ENCODE measurements around the gene CHST3.
"Not testable (repeated sequence)": the region's sequence is repeated elsewhere in the genome, so short reads cannot be mapped to it uniquely, and the experiment has no call there.

DNA sequence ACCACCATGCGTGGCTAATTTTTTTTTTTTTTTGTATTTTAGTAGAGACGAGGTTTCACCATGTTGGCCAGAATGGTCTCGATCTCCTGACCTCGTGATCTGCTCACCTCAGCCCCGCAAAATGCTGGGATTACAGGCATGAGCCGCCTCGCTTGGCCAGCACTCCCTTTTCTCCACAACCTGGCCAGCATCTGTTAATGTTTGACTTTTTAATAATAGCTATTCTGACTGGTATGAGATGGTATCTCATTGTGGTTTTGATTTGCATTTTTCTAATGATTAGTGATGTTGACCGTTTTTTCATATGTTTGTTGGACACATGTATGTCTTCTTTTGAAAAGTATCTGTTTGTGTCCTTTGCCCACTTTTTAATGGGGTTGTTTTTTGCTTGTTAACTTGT, 3.8 kb downstream of the CHST3 start:
- TF ChIP-seq POLR2A (IDR thresholded peaks at IDR 0.05; ENCODE audit: low read length); BHLHE40 (IDR thresholded peaks at IDR 0.05; ENCODE audit: low read depth, low read length); MAFK (IDR thresholded peaks at IDR 0.05; ENCODE audit: partially characterized antibody); MYC (IDR thresholded peaks at IDR 0.05; ENCODE audit: borderline replicate concordance, low read length); HMGXB4 (CRISPR knock-in tag; IDR thresholded peaks at IDR 0.05; ENCODE audit: borderline replicate concordance); EP300 (IDR thresholded peaks at IDR 0.05): not testable (repeated sequence)
- TF ChIP-seq, protein P1, sequence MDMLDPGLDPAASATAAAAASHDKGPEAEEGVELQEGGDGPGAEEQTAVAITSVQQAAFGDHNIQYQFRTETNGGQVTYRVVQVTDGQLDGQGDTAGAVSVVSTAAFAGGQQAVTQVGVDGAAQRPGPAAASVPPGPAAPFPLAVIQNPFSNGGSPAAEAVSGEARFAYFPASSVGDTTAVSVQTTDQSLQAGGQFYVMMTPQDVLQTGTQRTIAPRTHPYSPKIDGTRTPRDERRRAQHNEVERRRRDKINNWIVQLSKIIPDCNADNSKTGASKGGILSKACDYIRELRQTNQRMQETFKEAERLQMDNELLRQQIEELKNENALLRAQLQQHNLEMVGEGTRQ (IDR thresholded peaks at IDR 0.05), result not testable (repeated sequence)
- TF ChIP-seq, protein P2, sequence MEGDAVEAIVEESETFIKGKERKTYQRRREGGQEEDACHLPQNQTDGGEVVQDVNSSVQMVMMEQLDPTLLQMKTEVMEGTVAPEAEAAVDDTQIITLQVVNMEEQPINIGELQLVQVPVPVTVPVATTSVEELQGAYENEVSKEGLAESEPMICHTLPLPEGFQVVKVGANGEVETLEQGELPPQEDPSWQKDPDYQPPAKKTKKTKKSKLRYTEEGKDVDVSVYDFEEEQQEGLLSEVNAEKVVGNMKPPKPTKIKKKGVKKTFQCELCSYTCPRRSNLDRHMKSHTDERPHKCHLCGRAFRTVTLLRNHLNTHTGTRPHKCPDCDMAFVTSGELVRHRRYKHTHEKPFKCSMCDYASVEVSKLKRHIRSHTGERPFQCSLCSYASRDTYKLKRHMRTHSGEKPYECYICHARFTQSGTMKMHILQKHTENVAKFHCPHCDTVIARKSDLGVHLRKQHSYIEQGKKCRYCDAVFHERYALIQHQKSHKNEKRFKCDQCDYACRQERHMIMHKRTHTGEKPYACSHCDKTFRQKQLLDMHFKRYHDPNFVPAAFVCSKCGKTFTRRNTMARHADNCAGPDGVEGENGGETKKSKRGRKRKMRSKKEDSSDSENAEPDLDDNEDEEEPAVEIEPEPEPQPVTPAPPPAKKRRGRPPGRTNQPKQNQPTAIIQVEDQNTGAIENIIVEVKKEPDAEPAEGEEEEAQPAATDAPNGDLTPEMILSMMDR (IDR thresholded peaks at IDR 0.05), result not testable (repeated sequence)
- TF ChIP-seq, protein P3, sequence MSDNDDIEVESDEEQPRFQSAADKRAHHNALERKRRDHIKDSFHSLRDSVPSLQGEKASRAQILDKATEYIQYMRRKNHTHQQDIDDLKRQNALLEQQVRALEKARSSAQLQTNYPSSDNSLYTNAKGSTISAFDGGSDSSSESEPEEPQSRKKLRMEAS (IDR thresholded peaks at IDR 0.05), result 0 out of 2 replicates have a peak, but pooled peaks have one; percentile 29

All from A549 (cell line).